Measurements from ENCODE around the gene SULT2B1. TPM values are rescaled to one million over a fixed set of nuclear protein-coding genes. Genes with fewer than 3 reads are reported as not detected.

SULT2B1 gene
- not detected for total RNA-seq

DNA sequence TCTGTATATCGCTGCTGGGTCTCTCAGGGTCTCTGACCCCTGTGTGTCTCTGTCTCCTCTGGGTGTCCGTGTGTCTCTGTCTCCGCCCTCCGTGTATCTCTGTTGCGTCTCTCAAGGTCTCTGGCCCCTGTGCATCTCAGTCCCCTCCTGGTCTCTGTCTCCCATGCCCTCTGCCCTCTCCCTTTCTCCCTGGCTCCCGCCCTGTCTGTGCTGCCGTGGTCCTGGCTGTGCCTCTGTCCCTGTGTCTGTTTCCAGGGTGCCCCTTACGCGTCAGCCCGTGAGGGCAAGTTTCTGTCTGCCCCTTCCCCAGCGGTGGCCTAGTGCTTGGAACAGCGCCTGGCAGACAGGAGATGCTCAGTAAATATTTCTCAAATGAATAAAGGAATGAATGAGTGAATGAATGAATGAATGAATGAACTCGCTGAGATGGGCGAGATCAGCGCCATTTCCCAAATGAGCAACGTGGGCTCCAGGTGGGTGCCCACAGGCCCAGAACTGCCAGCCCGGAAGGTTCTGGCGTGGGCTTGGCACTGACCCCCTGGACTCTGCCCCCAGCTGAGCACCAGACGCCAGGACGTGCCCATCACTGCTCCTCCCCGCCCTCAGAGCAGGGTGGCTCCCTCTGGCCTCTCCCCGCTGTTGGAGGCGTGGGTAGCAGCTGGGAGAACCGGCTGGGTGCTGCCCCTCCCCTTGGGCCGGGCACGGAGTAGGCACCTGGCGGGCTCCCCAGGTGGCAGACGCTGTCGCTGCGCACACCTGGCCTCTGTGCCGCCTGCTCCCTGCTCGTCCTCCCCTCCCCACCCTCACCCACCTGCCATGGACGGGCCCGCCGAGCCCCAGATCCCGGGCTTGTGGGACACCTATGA lies at the start of gene SULT2B1:
SULT2B1 (plus strand) TSS at position 736 of the 866 bp plus-strand sequence; CDS start at position 817, 81 bp downstream.
- Mint-ChIP-seq H3K27ac (no peak within 1 kb of the TSS), H3K36me3 (ENCODE audit: low read depth) (no peaks in the 10 kb centered on the region), H3K9me3 (no peaks in the 10 kb centered on the region), H3K27me3 (peaks cover 2% of the 10 kb centered on the region), H3K4me1 (no peaks in the 10 kb centered on the region), H3K4me3 (no peak within 1 kb of the TSS)
- ChIA-PET POLR2A (no interaction called here), CTCF (interaction anchor here (0.9 to 2.4 kb wide), 2 partner anchors 38 to 46 kb away, joined by 3 to 5 read pairs; no protein-coding TSS in a partner anchor)
- DNase-seq: no peak

DNA sequence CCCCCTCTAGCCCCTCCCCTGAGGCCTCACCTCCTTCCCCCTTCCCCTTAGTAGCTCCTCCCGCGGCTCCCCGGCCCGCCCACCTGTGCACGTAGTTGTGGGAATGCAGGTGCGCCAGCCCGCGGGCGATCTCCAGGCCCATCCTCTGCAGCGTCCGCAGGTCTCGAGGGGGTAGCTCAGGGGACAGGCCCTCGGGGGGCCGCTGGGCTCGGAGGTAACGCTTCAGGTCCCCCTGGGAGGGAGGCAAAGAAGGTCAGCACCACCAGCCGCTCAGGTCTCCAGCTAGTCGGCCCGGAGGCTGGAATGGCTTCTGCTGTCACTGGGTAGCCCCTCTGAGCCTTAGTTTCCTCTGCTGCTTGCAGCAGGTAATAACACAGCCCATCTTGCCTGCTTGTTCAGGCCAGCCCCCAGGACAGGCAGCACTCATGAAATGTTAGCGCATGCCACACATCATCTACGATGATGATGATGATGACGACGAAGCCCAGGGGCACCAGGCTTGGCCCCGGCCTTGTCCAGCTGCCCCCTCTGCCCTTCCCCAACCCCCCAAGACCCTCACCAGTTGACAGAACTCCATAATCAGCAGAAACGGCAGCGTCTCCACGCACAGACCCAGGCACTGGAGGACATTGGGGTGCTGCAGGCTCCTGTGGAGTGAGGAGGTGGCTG lies 49.5 kb upstream of the SULT2B1 start:
- Mint-ChIP-seq H3K4me1 (peaks cover 19% of the 10 kb centered on the region), H3K27ac (no peak overlapping the region), H3K36me3 (ENCODE audit: low read depth) (no peaks in the 10 kb centered on the region), H3K4me3 (no peak overlapping the region), H3K27me3 (peaks cover 12% of the 10 kb centered on the region), H3K9me3 (no peaks in the 10 kb centered on the region)
- DNase-seq: no peak
- CTCF ChIA-PET: interaction anchor here (0.5 to 1.2 kb wide), 3 partner anchors 82 to 766 kb away, joined by 3 to 10 read pairs (median 3); no protein-coding TSS in a partner anchor
- POLR2A ChIA-PET: interaction anchor here (0.8 to 1.0 kb wide), 2 partner anchors 9 to 82 kb away, joined by 3 to 5 read pairs; no protein-coding TSS in a partner anchor

DNA sequence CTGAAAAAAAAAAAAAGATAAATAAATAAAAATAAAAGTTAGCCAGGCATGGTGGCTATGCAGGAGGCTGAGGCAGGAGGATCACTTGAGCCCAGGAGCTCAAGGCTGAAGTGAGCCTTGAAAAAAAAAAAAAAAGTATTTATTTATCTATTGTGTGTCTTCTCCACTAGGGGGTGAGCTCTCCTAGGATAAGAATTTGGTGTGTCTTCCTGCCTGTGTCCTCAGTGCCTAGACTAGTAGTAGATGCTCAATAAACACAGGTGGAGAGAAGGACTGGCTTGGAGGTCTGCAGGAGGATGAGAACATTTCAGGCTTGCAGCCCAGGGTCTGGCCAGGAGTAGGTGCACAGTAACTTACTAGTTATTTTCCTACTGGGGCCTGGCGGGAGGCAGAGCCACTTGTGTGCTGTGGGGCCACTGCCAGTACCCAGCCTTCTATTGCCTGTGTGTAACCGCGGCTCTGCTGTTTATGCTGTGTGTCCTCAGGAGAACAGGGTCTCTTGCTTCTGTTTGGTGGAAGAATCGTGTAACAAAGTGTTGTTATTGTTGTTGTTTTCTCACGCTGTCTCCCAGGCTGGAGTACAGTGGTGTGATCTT lies 45.7 kb upstream of the SULT2B1 start:
- H3K9me3 Mint-ChIP-seq: no peaks in the 10 kb centered on the region
- no peak for DNase-seq
- peaks cover 4% of the 10 kb centered on the region for H3K27me3 Mint-ChIP-seq
- POLR2A ChIA-PET: interaction anchor here (0.9 to 1.0 kb wide), 2 partner anchors 83 to 103 kb away, joined by 3 read pairs; no protein-coding TSS in a partner anchor
- no peak overlapping the region for H3K4me3 Mint-ChIP-seq
- CTCF ChIA-PET: interaction anchor here (0.6 to 8.0 kb wide), 31 partner anchors 10 to 369 kb away, joined by 3 to 197 read pairs (median 4); partner anchors contain the start of gene TMEM143
- no peak overlapping the region for H3K27ac Mint-ChIP-seq
- peaks cover 20% of the 10 kb centered on the region for H3K4me1 Mint-ChIP-seq
- H3K36me3 Mint-ChIP-seq (ENCODE audit: low read depth): no peaks in the 10 kb centered on the region

DNA sequence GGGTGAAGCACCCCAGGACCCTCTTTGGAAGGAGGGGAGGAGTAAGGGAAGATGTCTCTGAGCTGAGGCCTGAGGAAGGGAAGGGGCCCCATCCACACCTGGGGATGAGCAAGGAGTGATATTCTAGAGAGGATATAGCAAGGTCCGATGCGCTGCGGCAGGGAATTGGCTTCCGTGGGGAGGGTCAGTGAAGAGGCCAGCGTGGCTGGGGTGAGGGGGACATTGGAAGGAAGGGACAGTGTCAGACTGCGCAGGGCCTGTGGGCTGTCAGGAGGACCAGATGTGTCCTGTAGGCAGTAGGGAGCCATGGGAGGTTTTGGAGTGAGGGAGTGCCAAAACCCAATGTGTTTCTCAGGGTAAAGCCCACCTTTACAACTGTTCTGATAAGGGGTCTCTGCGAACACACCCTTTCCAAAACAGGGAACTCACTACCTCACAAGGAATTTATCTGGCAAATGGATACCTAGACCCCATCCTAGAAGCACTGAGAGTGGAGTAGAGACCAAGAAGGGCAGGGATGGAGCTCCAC lies 44.0 kb upstream of the SULT2B1 start:
- POLR2A ChIA-PET: no interaction called here
- H3K36me3 Mint-ChIP-seq (ENCODE audit: low read depth): no peaks in the 10 kb centered on the region
- peaks cover 4% of the 10 kb centered on the region for H3K27me3 Mint-ChIP-seq
- H3K9me3 Mint-ChIP-seq: no peaks in the 10 kb centered on the region
- no peak overlapping the region for H3K4me3 Mint-ChIP-seq
- H3K27ac Mint-ChIP-seq: no peak overlapping the region
- DNase-seq: no peak
- CTCF ChIA-PET: interaction anchor here (0.9 to 8.0 kb wide), 6 partner anchors 9 to 101 kb away, joined by 3 to 197 read pairs (median 5); no protein-coding TSS in a partner anchor
- H3K4me1 Mint-ChIP-seq: peaks cover 15% of the 10 kb centered on the region

DNA sequence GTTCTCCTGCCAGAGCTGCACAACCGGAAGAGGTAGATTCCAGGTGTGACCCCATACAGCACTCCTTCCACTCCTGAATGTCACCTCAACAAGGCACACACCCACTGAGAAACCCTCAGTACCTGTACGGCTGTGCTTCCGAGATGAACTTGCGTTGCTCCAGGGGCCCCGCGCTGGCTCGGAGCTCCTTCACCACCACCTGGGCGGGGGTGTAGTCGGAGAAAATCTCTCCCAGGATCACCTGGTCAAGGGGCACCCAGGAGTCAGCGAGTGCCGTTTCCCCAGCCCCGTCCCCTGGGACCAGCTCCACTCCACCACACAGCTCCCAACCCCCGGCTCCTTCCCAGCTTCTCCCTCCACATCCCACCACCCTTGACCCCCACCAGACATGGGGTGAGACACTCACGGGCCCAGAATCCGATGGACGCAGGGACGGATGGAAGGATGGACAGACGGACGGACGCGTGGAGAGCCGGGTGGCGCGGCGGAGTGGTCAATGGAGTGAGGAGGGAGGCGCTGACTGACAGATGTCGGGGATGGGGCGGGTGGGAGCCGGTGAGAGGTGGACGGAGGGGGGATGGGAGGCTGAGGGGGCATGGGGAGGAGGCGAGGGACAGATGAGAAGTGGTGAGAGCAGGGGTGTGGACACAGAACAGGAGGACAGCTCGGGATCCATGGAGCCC lies 43.1 kb upstream of the SULT2B1 start:
- H3K27ac Mint-ChIP-seq: no peak overlapping the region
- CTCF ChIA-PET: interaction anchor here (1.4 to 8.0 kb wide), 5 partner anchors 16 to 101 kb away, joined by 3 to 197 read pairs (median 7); no protein-coding TSS in a partner anchor
- no peak overlapping the region for H3K4me3 Mint-ChIP-seq
- H3K36me3 Mint-ChIP-seq (ENCODE audit: low read depth): no peaks in the 10 kb centered on the region
- DNase-seq: no peak
- POLR2A ChIA-PET: no interaction called here
- H3K9me3 Mint-ChIP-seq: no peaks in the 10 kb centered on the region
- H3K27me3 Mint-ChIP-seq: no peaks in the 10 kb centered on the region
- peaks cover 14% of the 10 kb centered on the region for H3K4me1 Mint-ChIP-seq

DNA sequence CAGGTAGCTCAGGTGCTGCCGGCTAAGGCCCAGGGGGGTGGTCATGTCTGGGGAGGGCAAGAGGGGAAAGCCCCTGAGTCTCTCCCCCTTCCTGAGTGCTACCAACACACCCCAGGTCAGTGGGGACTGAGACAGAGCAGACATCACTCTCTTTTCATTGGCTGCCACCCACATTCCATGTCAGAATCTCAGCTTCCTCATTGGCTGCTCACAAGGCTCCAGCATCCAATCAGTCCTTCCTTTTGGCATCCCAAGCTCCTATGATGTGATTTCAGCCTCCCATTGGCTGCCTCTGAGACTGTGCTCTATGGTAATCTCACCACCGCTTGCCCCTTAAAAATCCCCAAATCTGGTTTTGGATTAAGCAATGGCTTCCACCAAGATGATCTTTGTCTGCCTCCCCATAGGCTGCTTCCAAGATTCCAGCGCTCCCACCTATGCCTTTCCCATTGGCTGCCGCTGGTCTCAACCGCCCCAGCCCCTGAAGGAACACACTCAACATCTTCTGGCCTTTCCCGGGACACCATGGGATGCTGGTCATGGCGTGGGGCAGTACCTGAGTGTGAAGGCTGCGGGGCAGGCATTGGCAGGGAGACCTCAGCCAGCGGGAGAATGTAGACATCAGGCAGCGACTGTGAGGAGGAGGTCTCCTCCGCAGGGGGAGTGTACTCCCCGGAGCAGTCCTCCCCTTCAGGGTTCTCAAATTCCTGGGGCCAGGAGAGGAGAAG lies 42.3 kb upstream of the SULT2B1 start:
- ChIA-PET POLR2A (no interaction called here), CTCF (interaction anchor here (1.4 to 8.0 kb wide), 3 partner anchors 77 to 100 kb away, joined by 3 to 197 read pairs (median 41); no protein-coding TSS in a partner anchor)
- no peak overlapping the region for H3K27ac Mint-ChIP-seq

DNA sequence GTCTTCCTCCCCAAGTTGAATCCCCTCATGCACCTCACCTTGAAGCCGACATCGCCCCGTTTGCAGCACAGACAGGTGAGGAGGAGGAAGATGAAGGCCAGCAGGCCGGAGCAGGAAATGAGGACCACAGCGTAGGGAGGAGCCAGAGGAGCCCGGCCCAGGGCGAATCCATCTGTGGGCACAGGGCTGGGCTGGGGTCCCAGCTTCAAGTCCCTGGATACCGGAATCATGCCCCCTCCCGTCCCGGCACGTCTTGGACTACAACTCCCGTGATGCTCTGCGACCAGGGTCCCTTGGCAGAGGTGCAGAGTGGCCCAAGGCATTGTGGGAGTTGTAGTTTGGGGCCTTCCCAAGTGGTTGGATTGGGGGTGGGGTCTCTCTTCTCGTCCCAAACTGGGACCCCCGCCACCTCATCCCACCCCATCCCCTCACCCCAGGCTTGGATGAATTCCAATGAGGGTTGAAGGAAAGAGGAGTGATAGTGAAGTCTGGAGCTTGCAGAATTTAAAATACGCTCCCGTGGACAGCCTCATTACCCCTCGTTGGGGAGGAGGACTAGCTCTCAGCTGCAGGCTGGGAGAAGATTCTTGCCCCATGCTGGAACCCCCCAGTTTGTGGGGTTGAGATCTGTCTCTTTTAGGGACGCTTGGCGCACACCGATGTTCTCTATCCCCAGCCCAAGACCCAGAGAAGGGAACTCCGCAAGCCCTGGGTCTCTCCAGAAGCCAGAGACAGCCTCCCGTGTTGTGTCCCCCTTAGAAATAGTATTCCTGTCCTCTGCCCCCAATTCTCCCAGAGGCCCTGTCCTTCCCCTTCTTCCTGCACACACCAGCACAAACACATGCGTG lies 41.3 kb upstream of the SULT2B1 start:
- H3K4me3 Mint-ChIP-seq: peak overlapping the region; percentile 74
- peaks cover 19% of the 10 kb centered on the region for H3K4me1 Mint-ChIP-seq
- POLR2A ChIA-PET: no interaction called here
- CTCF ChIA-PET: interaction anchor here (5.3 to 8.0 kb wide), 2 partner anchors 76 to 99 kb away, joined by 41 to 197 read pairs; no protein-coding TSS in a partner anchor
- H3K27me3 Mint-ChIP-seq: no peaks in the 10 kb centered on the region
- H3K36me3 Mint-ChIP-seq (ENCODE audit: low read depth): no peaks in the 10 kb centered on the region
- H3K27ac Mint-ChIP-seq: peak overlapping the region; percentile 3
- peak; percentile 81 for DNase-seq
- H3K9me3 Mint-ChIP-seq: no peaks in the 10 kb centered on the region

More for the DNA sequence above, 42.3 kb upstream of the SULT2B1 start:
- H3K9me3 Mint-ChIP-seq: no peaks in the 10 kb centered on the region
- H3K27me3 Mint-ChIP-seq: no peaks in the 10 kb centered on the region
- no peak overlapping the region for H3K4me3 Mint-ChIP-seq
- DNase-seq: no peak
- H3K36me3 Mint-ChIP-seq (ENCODE audit: low read depth): no peaks in the 10 kb centered on the region
- H3K4me1 Mint-ChIP-seq: peaks cover 19% of the 10 kb centered on the region

DNA sequence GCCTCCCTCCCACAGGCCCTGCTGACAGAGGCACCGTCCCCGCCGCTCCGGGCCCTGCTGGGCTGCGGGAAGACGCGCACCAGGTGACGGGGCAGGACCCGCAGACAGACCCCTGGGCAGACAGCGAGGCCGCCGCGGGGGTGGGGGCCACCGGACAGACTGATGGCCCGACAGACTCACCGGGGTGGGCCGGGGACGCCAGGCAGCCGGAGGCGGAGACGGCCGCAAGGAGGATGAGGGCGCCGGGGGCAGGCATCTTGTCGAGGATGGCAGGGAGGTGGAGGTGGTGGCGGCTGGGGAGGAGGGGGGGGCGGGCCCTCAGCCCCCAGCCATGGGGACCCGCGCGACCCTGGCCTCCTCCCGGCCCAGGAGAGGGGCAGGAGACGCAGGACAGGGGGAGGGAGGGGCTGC lies 40.6 kb upstream of the SULT2B1 start:
- Mint-ChIP-seq H3K4me3 (peak overlapping the region; percentile 74), H3K36me3 (ENCODE audit: low read depth) (no peaks in the 10 kb centered on the region), H3K9me3 (no peaks in the 10 kb centered on the region), H3K4me1 (peaks cover 19% of the 10 kb centered on the region), H3K27me3 (no peaks in the 10 kb centered on the region), H3K27ac (no peak overlapping the region)
- CTCF ChIA-PET: interaction anchor here (8.0 kb wide), 1 partner anchor 76 kb away, joined by 197 read pairs; no protein-coding TSS in a partner anchor
- peak; percentile 30 for DNase-seq
- POLR2A ChIA-PET: no interaction called here

DNA sequence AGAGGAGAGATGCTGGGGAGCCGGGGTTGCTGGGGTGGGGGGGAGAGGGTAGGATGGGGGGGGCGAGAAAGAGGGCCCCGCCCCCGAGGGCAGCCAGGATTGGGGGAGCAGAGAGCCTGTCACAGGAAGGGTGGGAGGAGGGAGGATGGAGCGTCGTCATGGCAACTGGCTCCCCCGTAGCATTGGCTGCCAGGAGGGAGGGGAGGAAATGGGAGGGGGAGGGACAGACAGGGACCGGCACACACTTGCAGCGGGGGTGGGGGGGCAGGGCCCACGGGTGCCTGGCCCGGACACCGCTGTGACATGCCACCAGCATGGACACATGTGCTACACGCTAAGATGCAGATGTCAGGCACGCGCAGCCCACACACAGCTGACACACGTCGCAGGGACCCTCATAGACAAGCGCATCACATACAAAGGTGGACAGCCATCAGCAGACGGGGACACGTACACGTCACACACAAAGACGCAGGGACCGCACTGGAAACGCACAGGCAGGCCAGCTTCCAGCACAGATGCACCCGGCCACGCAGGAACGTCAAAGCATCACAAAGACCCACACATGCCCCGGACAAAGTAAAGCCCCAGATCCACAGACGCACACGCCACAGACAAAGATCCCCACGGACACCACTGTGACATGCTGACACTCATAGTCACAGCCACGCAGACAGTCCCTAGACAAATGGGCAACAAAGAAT lies 40.0 kb upstream of the SULT2B1 start, which contains the start of gene LMTK3:
LMTK3 (minus strand) TSS at position 36 of the 704 bp plus-strand sequence. CDS start 259 bp downstream, outside the sequence.
- ChIA-PET POLR2A (interaction anchor here (1.8 to 2.4 kb wide), 2 partner anchors 12 to 68 kb away, joined by 4 to 10 read pairs; no protein-coding TSS in a partner anchor), CTCF (no interaction called here)
- H3K4me3 Mint-ChIP-seq: peak within 1 kb of the TSS; percentile 74

DNA sequence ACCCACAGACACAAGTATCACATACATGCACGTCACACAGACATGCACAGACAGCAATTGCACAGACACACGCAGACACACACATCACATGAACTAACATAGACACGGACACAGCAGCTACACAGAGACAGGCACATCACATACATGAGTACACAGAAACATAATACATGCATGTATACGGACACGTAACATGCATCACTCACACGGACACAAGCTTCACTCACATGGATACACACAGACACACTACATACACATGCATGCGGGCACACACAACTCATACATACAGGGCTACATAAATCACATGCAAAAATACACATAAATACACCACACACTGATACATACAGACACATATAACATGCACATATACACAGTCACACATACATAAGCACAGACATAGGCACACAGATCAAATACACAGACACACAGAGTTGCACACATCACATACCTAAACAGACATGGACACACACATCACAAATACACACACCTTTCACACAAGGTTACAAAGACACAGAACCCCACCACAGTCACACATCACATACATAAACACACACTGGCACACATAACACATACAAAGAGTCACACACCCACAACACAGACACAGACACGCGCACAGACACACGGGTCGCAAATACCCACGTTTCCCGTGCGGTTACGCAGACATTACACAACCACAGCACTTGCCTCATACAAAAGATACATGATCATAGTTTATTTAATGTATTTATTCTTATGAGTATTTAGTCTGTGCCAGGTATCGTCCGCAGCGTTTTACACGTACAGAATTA lies 39.3 kb upstream of the SULT2B1 start:
- no peaks in the 10 kb centered on the region for H3K36me3 Mint-ChIP-seq (ENCODE audit: low read depth)
- H3K9me3 Mint-ChIP-seq: no peaks in the 10 kb centered on the region
- no peak overlapping the region for H3K4me3 Mint-ChIP-seq
- peaks cover 19% of the 10 kb centered on the region for H3K4me1 Mint-ChIP-seq
- POLR2A ChIA-PET: interaction anchor here (1.8 to 2.4 kb wide), 2 partner anchors 13 to 69 kb away, joined by 4 to 10 read pairs; no protein-coding TSS in a partner anchor
- no peak overlapping the region for H3K27ac Mint-ChIP-seq
- H3K27me3 Mint-ChIP-seq: no peaks in the 10 kb centered on the region
- CTCF ChIA-PET: interaction anchor here (2.3 kb wide), 1 partner anchor 71 kb away, joined by 13 read pairs; no protein-coding TSS in a partner anchor
- DNase-seq: no peak

More for the DNA sequence above, 40.0 kb upstream of the SULT2B1 start, which contains the start of gene LMTK3:
- H3K9me3 Mint-ChIP-seq: no peaks in the 10 kb centered on the region
- no peak within 1 kb of the TSS for H3K27ac Mint-ChIP-seq
- H3K4me1 Mint-ChIP-seq: peaks cover 19% of the 10 kb centered on the region
- no peaks in the 10 kb centered on the region for H3K27me3 Mint-ChIP-seq
- H3K36me3 Mint-ChIP-seq (ENCODE audit: low read depth): no peaks in the 10 kb centered on the region
- DNase-seq: peak; percentile 78
